Hepatocyte (in vitro differentiated cells): ENCODE results near the gene ZC3H12D. TPM values are rescaled to one million over a fixed set of nuclear protein-coding genes. Genes with fewer than 3 reads are reported as not detected.

Experiments
- DNase-seq: peaks from one replicate; pipeline ENCODE4 v3.0.0-alpha.2; 2016; ENCODE audit warnings: low spot score
- H2AFZ ChIP-seq: fragments of 200-600 bp; sonication (generic); 2 replicates; pipeline ENCODE4 v1.6.0; 2016; ENCODE audit warnings: antibody characterized with exemption, mild to moderate bottlenecking
- H3K27ac ChIP-seq: fragments of 200-600 bp; sonication (generic); 2 replicates; pipeline ENCODE4 v1.5.1; 2016; ENCODE audit warnings: mild to moderate bottlenecking
- H3K27me3 ChIP-seq: fragments of 200-600 bp; sonication (generic); 2 replicates; pipeline ENCODE4 v1.6.1; 2016
- H3K36me3 ChIP-seq: fragments of 200-600 bp; sonication (generic); replicated peaks from 2 replicates; pipeline ENCODE4 v1.5.1; 2016; ENCODE audit warnings: low read depth; ENCODE audit not compliant: insufficient read depth
- H3K4me1 ChIP-seq: fragments of 200-600 bp; sonication (generic); 2 replicates; pipeline ENCODE4 v1.5.1; 2016; ENCODE audit warnings: mild to moderate bottlenecking, moderate library complexity; ENCODE audit not compliant: insufficient read depth
- H3K4me2 ChIP-seq: fragments of 200-600 bp; sonication (generic); 2 replicates; pipeline ENCODE4 v1.6.0; 2016
- H3K4me3 ChIP-seq: fragments of 200-600 bp; sonication (generic); 2 replicates; pipeline ENCODE4 v1.5.1; 2016; ENCODE audit warnings: mild to moderate bottlenecking
- H3K79me2 ChIP-seq: fragments of 200-600 bp; sonication (generic); 2 replicates; pipeline ENCODE4 v1.6.0; 2017; ENCODE audit warnings: mild to moderate bottlenecking
- H3K9me2 ChIP-seq: fragments of 200-600 bp; sonication (generic); replicated peaks from 2 replicates; pipeline ENCODE4 v1.6.0; 2017; ENCODE audit warnings: mild to moderate bottlenecking; ENCODE audit not compliant: insufficient read depth
- H3K9me3 ChIP-seq: fragments of 200-600 bp; sonication (generic); 2 replicates; pipeline ENCODE4 v1.5.1; 2016; ENCODE audit warnings: low read depth, mild to moderate bottlenecking
- H4K20me1 ChIP-seq: fragments of 200-600 bp; sonication (generic); 2 replicates; pipeline ENCODE4 v1.6.0; 2016; ENCODE audit warnings: mild to moderate bottlenecking; ENCODE audit not compliant: insufficient read depth, poor library complexity, severe bottlenecking
- CTCF ChIP-seq: fragments of 200-600 bp; sonication (generic); IDR thresholded peaks from 2 replicates; pipeline ENCODE4 v1.5.1; 2016; ENCODE audit warnings: antibody characterized with exemption, mild to moderate bottlenecking; ENCODE audit not compliant: poor library complexity
- EZH2 ChIP-seq: fragments of 200-600 bp; sonication (generic); IDR thresholded peaks from 2 replicates; pipeline ENCODE4 v1.6.1; 2016; ENCODE audit warnings: antibody characterized with exemption, mild to moderate bottlenecking, borderline replicate concordance
- EZH2phosphoT487 ChIP-seq: fragments of 200-600 bp; sonication (generic); IDR thresholded peaks from one replicate; pipeline ENCODE4 v1.6.1; 2018; ENCODE audit warnings: antibody characterized with exemption, mild to moderate bottlenecking, low read depth, moderate library complexity; ENCODE audit not compliant: unreplicated experiment, severe bottlenecking
- WGBS: methylation state at CpG from one replicate; pipeline ENCODE4 v1.1.6; 2016; ENCODE audit warnings: low lambda C conversion rate; ENCODE audit errors: missing lambda C conversion rate; 5-methylcytosine and 5-hydroxymethylcytosine counted together
- polyA plus RNA-seq: library from polyadenylated mRNA; unstranded; fragments of >200 nt; fragmentation: Nextera tagmentation; extraction: Ambion mirVana; gene quantifications from 2 replicates; pipeline ENCODE4 v1.2.1, GENCODE V29; 2016
- total RNA-seq: library from RNA; depleted of rRNA; stranded (reverse); fragments of >200 nt; gene quantifications from 2 replicates; pipeline ENCODE4 v1.2.3, GENCODE V29; 2014

The ZC3H12D gene
- total and polyA plus RNA-seq, 2 experiments from 2014 or later = 0.06 to 0.50 TPM

- Histone ChIP-seq H2AFZ (no peak overlapping the region), H3K9me3 (no peaks in the 10 kb centered on the region), H3K4me3 (no peak overlapping the region), H4K20me1 (no peaks in the 10 kb centered on the region), H3K27me3 (no peaks in the 10 kb centered on the region), H3K36me3 (no peaks in the 10 kb centered on the region), H3K9me2 (no peaks in the 10 kb centered on the region), H3K4me2 (no peak overlapping the region), H3K4me1 (no peaks in the 10 kb centered on the region), H3K79me2 (no peaks in the 10 kb centered on the region), H3K27ac (no peak overlapping the region)
- TF ChIP-seq EZH2 (no peak), EZH2phosphoT487 (no peak), CTCF (no peak)
- WGBS = 98% methylated on average over 4 of the region's 4 CpGs
- DNase-seq = no peak
These were observed 70.8 kb downstream of the ZC3H12D start for GRCh38 chr6:149414009-149414408.

- Histone ChIP-seq H3K4me3 (no peak overlapping the region), H4K20me1 (no peaks in the 10 kb centered on the region), H2AFZ (no peak overlapping the region), H3K27me3 (no peaks in the 10 kb centered on the region), H3K9me3 (no peaks in the 10 kb centered on the region), H3K4me2 (no peak overlapping the region), H3K9me2 (no peaks in the 10 kb centered on the region), H3K4me1 (no peaks in the 10 kb centered on the region), H3K36me3 (no peaks in the 10 kb centered on the region), H3K79me2 (no peaks in the 10 kb centered on the region), H3K27ac (no peak overlapping the region)
- TF ChIP-seq EZH2phosphoT487 (no peak), EZH2 (no peak), CTCF (no peak)
- no peak for DNase-seq
These were observed 74.3 kb downstream of the ZC3H12D start for GRCh38 chr6:149410557-149410956.

DNA sequence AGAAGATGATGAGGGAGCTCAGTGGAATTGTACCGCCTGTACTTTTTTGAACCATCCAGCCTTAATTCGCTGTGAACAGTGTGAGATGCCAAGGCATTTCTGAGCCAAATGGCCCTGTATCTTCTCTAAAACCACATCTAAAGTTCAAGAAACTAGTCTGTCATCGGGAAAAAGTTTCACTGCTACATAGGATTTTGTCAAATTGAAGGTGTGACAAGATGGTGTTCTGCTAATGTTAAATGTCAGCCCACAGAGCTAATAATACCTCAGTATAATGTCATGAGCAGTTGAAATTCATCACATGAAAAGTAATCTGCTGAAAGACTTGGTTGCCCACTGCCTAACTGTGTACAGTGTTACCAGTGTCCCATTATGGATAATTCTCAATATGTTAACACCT, 75.2 kb downstream of the ZC3H12D start:
- WGBS = 96% methylated on average over 3 of the region's 3 CpGs

More for the DNA sequence above, 75.2 kb downstream of the ZC3H12D start:
- Histone ChIP-seq H3K79me2 (no peaks in the 10 kb centered on the region), H3K4me3 (no peak overlapping the region), H3K27ac (no peak overlapping the region), H3K4me1 (no peaks in the 10 kb centered on the region), H4K20me1 (no peaks in the 10 kb centered on the region), H3K27me3 (no peaks in the 10 kb centered on the region), H3K36me3 (no peaks in the 10 kb centered on the region), H3K4me2 (no peak overlapping the region), H2AFZ (no peak overlapping the region), H3K9me2 (no peaks in the 10 kb centered on the region), H3K9me3 (no peaks in the 10 kb centered on the region)
- no peak for TF ChIP-seq EZH2phosphoT487
- no peak for TF ChIP-seq EZH2
- TF ChIP-seq CTCF = no peak
- no peak for DNase-seq
